ENCODE data around the gene ARSJ.

GRCh38 chr4:113899271-113900070 is 80.0 kb downstream of the ARSJ start:
- TF ChIP-seq, protein P1, sequence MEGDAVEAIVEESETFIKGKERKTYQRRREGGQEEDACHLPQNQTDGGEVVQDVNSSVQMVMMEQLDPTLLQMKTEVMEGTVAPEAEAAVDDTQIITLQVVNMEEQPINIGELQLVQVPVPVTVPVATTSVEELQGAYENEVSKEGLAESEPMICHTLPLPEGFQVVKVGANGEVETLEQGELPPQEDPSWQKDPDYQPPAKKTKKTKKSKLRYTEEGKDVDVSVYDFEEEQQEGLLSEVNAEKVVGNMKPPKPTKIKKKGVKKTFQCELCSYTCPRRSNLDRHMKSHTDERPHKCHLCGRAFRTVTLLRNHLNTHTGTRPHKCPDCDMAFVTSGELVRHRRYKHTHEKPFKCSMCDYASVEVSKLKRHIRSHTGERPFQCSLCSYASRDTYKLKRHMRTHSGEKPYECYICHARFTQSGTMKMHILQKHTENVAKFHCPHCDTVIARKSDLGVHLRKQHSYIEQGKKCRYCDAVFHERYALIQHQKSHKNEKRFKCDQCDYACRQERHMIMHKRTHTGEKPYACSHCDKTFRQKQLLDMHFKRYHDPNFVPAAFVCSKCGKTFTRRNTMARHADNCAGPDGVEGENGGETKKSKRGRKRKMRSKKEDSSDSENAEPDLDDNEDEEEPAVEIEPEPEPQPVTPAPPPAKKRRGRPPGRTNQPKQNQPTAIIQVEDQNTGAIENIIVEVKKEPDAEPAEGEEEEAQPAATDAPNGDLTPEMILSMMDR (IDR thresholded peaks at IDR 0.05) = no peak
- no peak for TF ChIP-seq POLR2A (IDR thresholded peaks at IDR 0.05)
